Adrenal gland (tissue), 12 donors: Measurements from ENCODE around the gene TENT4B. TPM values are rescaled to one million over a fixed set of nuclear protein-coding genes. Genes with fewer than 3 reads are reported as not detected.

ENCODE experiments used
- DNase-seq, 7 donors: peaks; one replicate each; pipeline ENCODE4 v3.0.0-alpha.2; 2019 to 2020
- H3K27ac ChIP-seq, 5 donors: fragments of 200-600 bp; sonication (generic) in 4 of 5; 1 replicate in 3 of 5; 2 replicates in 2 of 5; pipeline versions ENCODE4 v1.5.1 to v1.8.0; 2016 to 2020; ENCODE audit warnings: mild to moderate bottlenecking in 1 of 5
- H3K27me3 ChIP-seq: fragments of 200-600 bp; 2 replicates; pipeline ENCODE4 v1.8.0; 2021
- H3K36me3 ChIP-seq, 2 donors: fragments of 200-600 bp; replicated peaks in 1 of 2; 1 replicate in 1 of 2; 2 replicates in 1 of 2; pipeline versions ENCODE4 v1.5.1 to v1.8.0; 2018 to 2022
- H3K4me1 ChIP-seq, 2 donors: fragments of 200-600 bp; replicated peaks in 1 of 2; 1 replicate in 1 of 2; 2 replicates in 1 of 2; pipeline versions ENCODE4 v1.5.1 to v1.8.0; 2018 to 2021
- H3K4me3 ChIP-seq, 4 donors: fragments of 200-600 bp; sonication (generic) in 3 of 4; one replicate each; pipeline ENCODE4 v1.5.1; 2016 to 2018
- H3K9me3 ChIP-seq, 3 donors: fragments of 200-600 bp; sonication (generic) in 1 of 3; replicated peaks in 1 of 3; 1 replicate in 2 of 3; 2 replicates in 1 of 3; pipeline versions ENCODE4 v1.5.1 to v1.8.0; 2016 to 2021
- CTCF ChIP-seq, 6 experiments: fragments of 450-650 bp in 4 of 6; fragments of 200-600 bp in 2 of 6; sonication (generic) in 1 of 6; IDR thresholded peaks; 1 replicate in 5 of 6; 2 replicates in 1 of 6; pipeline versions ENCODE4 v1.5.1 to v1.8.0; 2016 to 2021; ENCODE audit warnings: antibody characterized with exemption in 6 of 6, mild to moderate bottlenecking in 2 of 6, moderate library complexity in 1 of 6
- POLR2A ChIP-seq, 2 donors: fragments of 450-650 bp; IDR thresholded peaks; one replicate each; pipeline ENCODE4 v1.6.1; 2017; ENCODE audit warnings: antibody characterized with exemption in 2 of 2, mild to moderate bottlenecking in 2 of 2, moderate library complexity in 1 of 2
- WGBS, 4 donors: extraction: QIAGEN DNeasy Blood & Tissue Kit in 2 of 4; methylation state at CpG; one replicate each; pipeline versions ENCODE4 v1.1.5 to v1.1.7; 2013 to 2017; 5-methylcytosine and 5-hydroxymethylcytosine counted together
- intact Hi-C, 2 donors: fragments of 100-400 bp; cut with DNase I; formaldehyde crosslinking; loops; one replicate each; pipeline versions ENCODE4 v1.14.1 to v1.15.0; 2022 to 2023
- polyA plus RNA-seq, 3 donors: library from polyadenylated mRNA; stranded (reverse); fragments of 200-250 nt in 2 of 3; fragments of 350-450 nt in 1 of 3; fragmentation: Illumina TruSeq in 1 of 3; extraction: RNeasy Lipid Tissue Mini Kit (QIAGEN cat#74804) in 1 of 3; gene quantifications; one replicate each; pipeline ENCODE4 v1.2.3, GENCODE V29; 2013 to 2014
- total RNA-seq, 9 donors: library from RNA; depleted of rRNA in 4 of 9; stranded (reverse); fragments of >200 nt in 4 of 9; fragments of 120-200 nt in 1 of 9; fragmentation: NEBNext Ultra II Directional in 1 of 9; extraction: Animal tissue kit (Norgen Biotek cat#: 25700) in 1 of 9; gene quantifications; one replicate each; pipeline versions ENCODE4 v1.1.0 to v1.2.4, GENCODE V29; 2013 to 2023
- donor health status: healthy with polysubstance abuse.
- donor health status: Bipolar disorder and iron deficiency.
- donor health status: DM: yes; HTN: yes; CAD: no.
- donor health status: DM: no; HTN: no; CAD: no.
- donor health status: DM: no; HTN: no; CAD: no.
- donor health status: DM: yes; HTN: yes; CAD: no.

The TENT4B gene
- total and polyA plus RNA-seq, 12 donors = 4.2 to 27.8 (median 13.4) TPM

- DNase-seq = peak in 5 of 7 donors; percentile 34 to 62 (median 40)
- Histone ChIP-seq H3K4me1 (peaks cover 14 to 20% of the 10 kb centered on the region in 2 donors), H3K9me3 (no peaks in the 10 kb centered on the region), H3K27me3 (no peaks in the 10 kb centered on the region), H3K27ac (no peak overlapping the region), H3K36me3 (no peaks in the 10 kb centered on the region), H3K4me3 (peak overlapping the region in 2 of 4 donors; percentile 35 to 68)
- intact Hi-C loops = loop anchor here in 1 of 2 donors (10.0 kb wide), 1 partner anchor 109 kb away; no protein-coding TSS in a partner anchor
- TF ChIP-seq POLR2A (IDR thresholded peaks at IDR 0.05) (no peak), CTCF (IDR thresholded peaks at IDR 0.05) (peak in 2 of 6 experiments; percentile 31 to 34)
- 1 to 13% (median 3%) methylated on average over 11 to 53 of the region's 74 CpGs for WGBS, 4 donors
Measured at GRCh38 chr16:50245417-50246298, 92.6 kb downstream of the TENT4B start.

GRCh38 chr16:50246299-50247122, 93.4 kb downstream of the TENT4B start:
- TF ChIP-seq POLR2A (IDR thresholded peaks at IDR 0.05) (no peak), CTCF (IDR thresholded peaks at IDR 0.05) (no peak)
- Histone ChIP-seq H3K4me3 (peak overlapping the region in 2 of 4 donors; percentile 35 to 68), H3K27ac (no peak overlapping the region), H3K27me3 (no peaks in the 10 kb centered on the region), H3K36me3 (no peaks in the 10 kb centered on the region), H3K9me3 (no peaks in the 10 kb centered on the region), H3K4me1 (peaks cover 14 to 20% of the 10 kb centered on the region in 2 donors)
- DNase-seq = peak in 1 of 7 donors; percentile 53
- WGBS, 4 donors = 19 to 55% (median 39%) methylated on average over 5 to 45 of the region's 46 CpGs
- intact Hi-C loops = loop anchor here in 1 of 2 donors (10.0 kb wide), 1 partner anchor 108 kb away; no protein-coding TSS in a partner anchor

- H3K4me1 ChIP-seq = peaks cover 14 to 20% of the 10 kb centered on the region in 2 donors
- no peaks in the 10 kb centered on the region for H3K9me3 ChIP-seq
- no peak overlapping the region for H3K27ac ChIP-seq
- TF ChIP-seq CTCF (IDR thresholded peaks at IDR 0.05) = no peak
- no peak overlapping the region for H3K4me3 ChIP-seq
- intact Hi-C loops = loop anchor here in 1 of 2 donors (10.0 kb wide), 1 partner anchor 107 kb away; no protein-coding TSS in a partner anchor
- DNase-seq = peak in 1 of 7 donors; percentile 36
- H3K27me3 ChIP-seq = no peaks in the 10 kb centered on the region
- WGBS, 4 donors = 95 to 97% (median 96%) methylated on average over 12 of the region's 12 CpGs
- H3K36me3 ChIP-seq = no peaks in the 10 kb centered on the region
Measured at GRCh38 chr16:50247123-50247905, 94.2 kb downstream of the TENT4B start.
